Measurements from ENCODE around the gene TTR. TPM values are rescaled to one million over a fixed set of nuclear protein-coding genes. Genes with fewer than 3 reads are reported as not detected.
A peak's percentile ranks its signal among the peaks of the same experiment; 100 is the strongest.

Gene TTR
- total and polyA plus RNA-seq, 2 of the 13 experiments (the other 11 are each of a cell fraction or from before 2014, with no cell fraction given): 91.3 to 496 TPM

DNA sequence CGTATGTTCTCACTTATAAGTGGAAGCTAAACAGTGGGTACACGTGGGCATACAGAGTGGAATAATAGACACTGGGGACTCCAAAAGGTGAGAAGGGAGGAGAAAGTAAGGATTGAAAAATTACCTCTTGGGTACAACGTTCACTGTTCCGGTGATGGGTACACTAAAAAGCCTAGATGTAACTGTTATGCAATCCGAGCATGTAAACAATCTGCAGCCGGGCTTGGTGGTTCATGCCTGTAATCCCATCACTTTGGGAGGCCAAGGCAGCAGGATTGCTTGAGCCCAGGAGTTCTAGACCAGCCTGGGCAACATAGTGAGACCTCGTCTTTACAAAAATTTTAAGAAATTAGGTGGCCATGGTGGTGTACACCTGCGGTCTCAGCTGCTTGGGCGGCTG, 33.1 kb upstream of the TTR start (continued):
- no peak for TF ChIP-seq HNRNPLL (IDR thresholded peaks at IDR 0.05; ENCODE audit: low read depth, low read length, poor library complexity, severe bottlenecking)
- peak; percentile 42; the same call in 1 of the 2 replicates for TF ChIP-seq ZNF556 (CRISPR knock-in tag; IDR thresholded peaks at IDR 0.05; ENCODE audit: borderline replicate concordance)
- no peak for TF ChIP-seq PRMT3 (CRISPR knock-in tag; IDR thresholded peaks at IDR 0.05; ENCODE audit: borderline replicate concordance, low read depth)
- TF ChIP-seq ZNF235 (CRISPR knock-in tag; IDR thresholded peaks at IDR 0.05; ENCODE audit: borderline replicate concordance): no peak
- TF ChIP-seq TGIF2 (CRISPR knock-in tag; IDR thresholded peaks at IDR 0.05): no peak
- TF ChIP-seq MYC (CRISPR knock-in tag; IDR thresholded peaks at IDR 0.05; ENCODE audit: borderline replicate concordance): no peak
- TF ChIP-seq RELA (CRISPR knock-in tag; IDR thresholded peaks at IDR 0.05): no peak
- peak; percentile 64 for TF ChIP-seq TEAD3 (CRISPR knock-in tag; optimal IDR thresholded peaks at IDR 0.05; ENCODE audit: borderline replicate concordance)
- TF ChIP-seq SOX13 (IDR thresholded peaks at IDR 0.05): no peak
- peak in 1 of 2 experiments; percentile 58; a peak in 1 of 4 replicates for TF ChIP-seq SOX13 (CRISPR knock-in tag; conservative IDR thresholded peaks at IDR 0.05 in 1 of 2, IDR thresholded peaks at IDR 0.05 in 1 of 2)
- no peak for TF ChIP-seq CAMTA2 (CRISPR knock-in tag; IDR thresholded peaks at IDR 0.05; ENCODE audit: borderline replicate concordance)
- TF ChIP-seq HMG20A (CRISPR knock-in tag; IDR thresholded peaks at IDR 0.05; ENCODE audit: borderline replicate concordance): peak; percentile 75; the same call in 1 of the 2 replicates
- TF ChIP-seq ZNF20 (CRISPR knock-in tag; IDR thresholded peaks at IDR 0.05): no peak

GRCh38 chr18:31562726-31563125, 29.0 kb upstream of the TTR start:
- Histone ChIP-seq H3K79me2 (ENCODE audit: insufficient read depth, low read length) (no peaks in the 10 kb centered on the region), H3K9me3 (ENCODE audit: low read length) (no peaks in the 10 kb centered on the region), H2AFZ (ENCODE audit: low read length) (no peak overlapping the region), H3K27ac (ENCODE audit: extremely low read length, insufficient read depth, low read length) (no peak overlapping the region), H3K4me1 (ENCODE audit: insufficient read depth, low read length) (peaks cover 65% of the 10 kb centered on the region), H3K9ac (ENCODE audit: insufficient read depth, low read depth, low read length) (no peak overlapping the region), H3K27me3 (ENCODE audit: control insufficient read depth in 1 of 2, insufficient read depth in 2 of 2, low read length in 2 of 2) (no peaks in the 10 kb centered on the region), H3K4me2 (ENCODE audit: low read depth, low read length) (peak overlapping the region; percentile 8; the same call in 1 of the 2 replicates), H4K20me1 (ENCODE audit: insufficient read depth, low read length) (no peaks in the 10 kb centered on the region), H3K4me3 (replicated peaks in 1 of 3; ENCODE audit: insufficient read depth in 1 of 3, low read depth in 2 of 3, low read length in 3 of 3) (no peak overlapping the region), H3K36me3 (replicated peaks in 1 of 2; ENCODE audit: control insufficient read depth in 1 of 2, insufficient read depth in 2 of 2, low read length in 2 of 2) (no peaks in the 10 kb centered on the region)
- 4% methylated on average over 4 of the region's 4 CpGs for WGBS (ENCODE audit: low lambda C conversion rate)
- DNase-seq (ENCODE audit: low spot score): no peak
- in situ Hi-C loops (cut with HindIII; ENCODE audit: extremely low pct_ligation_motif_present, low pct_unique_long_range_greater_than_20kb): no loop called here
- ChIA-PET POLR2A (interaction anchor here (1.9 kb wide), 1 partner anchor 29 kb away, joined by 7 read pairs; the partner anchor contains the start of gene TTR), CTCF (ENCODE audit: low intra/inter-chr PET ratio, low total read pairs) (no interaction called here)
- no TSS peak for BruUV-seq (replicated peaks)
- ATAC-seq: no peak
- FAIRE-seq: no peak
- intact Hi-C loops (cut with micrococcal nuclease; ENCODE audit: unreplicated experiment): loop anchor here (5.0 kb wide), 1 partner anchor 590 kb away; no protein-coding TSS in a partner anchor
- TF ChIP-seq NFRKB (IDR thresholded peaks at IDR 0.05): no peak
- TF ChIP-seq, protein P1, sequence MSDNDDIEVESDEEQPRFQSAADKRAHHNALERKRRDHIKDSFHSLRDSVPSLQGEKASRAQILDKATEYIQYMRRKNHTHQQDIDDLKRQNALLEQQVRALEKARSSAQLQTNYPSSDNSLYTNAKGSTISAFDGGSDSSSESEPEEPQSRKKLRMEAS (IDR thresholded peaks at IDR 0.05): no peak
- no peak for TF ChIP-seq TRAFD1 (CRISPR knock-in tag; IDR thresholded peaks at IDR 0.05; ENCODE audit: borderline replicate concordance)
- TF ChIP-seq, protein P2, sequence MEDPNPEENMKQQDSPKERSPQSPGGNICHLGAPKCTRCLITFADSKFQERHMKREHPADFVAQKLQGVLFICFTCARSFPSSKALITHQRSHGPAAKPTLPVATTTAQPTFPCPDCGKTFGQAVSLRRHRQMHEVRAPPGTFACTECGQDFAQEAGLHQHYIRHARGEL (CRISPR knock-in tag; IDR thresholded peaks at IDR 0.05): no peak
- TF ChIP-seq POLR2AphosphoS2 (IDR thresholded peaks at IDR 0.05; ENCODE audit: low read depth, low read length): no peak
- no peak for TF ChIP-seq WIZ (CRISPR knock-in tag; IDR thresholded peaks at IDR 0.05)
- TF ChIP-seq ZNF34 (CRISPR knock-in tag; IDR thresholded peaks at IDR 0.05; ENCODE audit: borderline replicate concordance): no peak
- TF ChIP-seq IRX3 (CRISPR knock-in tag; IDR thresholded peaks at IDR 0.05; ENCODE audit: borderline replicate concordance, low read depth): no peak

All from HepG2 (cell line).